ENCODE data around the gene TUBA1C.

GRCh38 chr12:49243631-49244030 is 21.3 kb upstream of the TUBA1C start:
- TF ChIP-seq EZH2 (IDR thresholded peaks at IDR 0.05; ENCODE audit: borderline replicate concordance, insufficient read depth, low read length, poor library complexity, severe bottlenecking) (no peak), RAD21 (conservative IDR thresholded peaks at IDR 0.05) (no peak)
- TF ChIP-seq, protein P1, sequence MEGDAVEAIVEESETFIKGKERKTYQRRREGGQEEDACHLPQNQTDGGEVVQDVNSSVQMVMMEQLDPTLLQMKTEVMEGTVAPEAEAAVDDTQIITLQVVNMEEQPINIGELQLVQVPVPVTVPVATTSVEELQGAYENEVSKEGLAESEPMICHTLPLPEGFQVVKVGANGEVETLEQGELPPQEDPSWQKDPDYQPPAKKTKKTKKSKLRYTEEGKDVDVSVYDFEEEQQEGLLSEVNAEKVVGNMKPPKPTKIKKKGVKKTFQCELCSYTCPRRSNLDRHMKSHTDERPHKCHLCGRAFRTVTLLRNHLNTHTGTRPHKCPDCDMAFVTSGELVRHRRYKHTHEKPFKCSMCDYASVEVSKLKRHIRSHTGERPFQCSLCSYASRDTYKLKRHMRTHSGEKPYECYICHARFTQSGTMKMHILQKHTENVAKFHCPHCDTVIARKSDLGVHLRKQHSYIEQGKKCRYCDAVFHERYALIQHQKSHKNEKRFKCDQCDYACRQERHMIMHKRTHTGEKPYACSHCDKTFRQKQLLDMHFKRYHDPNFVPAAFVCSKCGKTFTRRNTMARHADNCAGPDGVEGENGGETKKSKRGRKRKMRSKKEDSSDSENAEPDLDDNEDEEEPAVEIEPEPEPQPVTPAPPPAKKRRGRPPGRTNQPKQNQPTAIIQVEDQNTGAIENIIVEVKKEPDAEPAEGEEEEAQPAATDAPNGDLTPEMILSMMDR (IDR thresholded peaks at IDR 0.05; ENCODE audit: poor library complexity, severe bottlenecking) = no peak

Measured in neural cell (in vitro differentiated cells).